A673 (cell line): ENCODE results near the gene NSMCE4A. TPM values are rescaled to one million over a fixed set of nuclear protein-coding genes. Genes with fewer than 3 reads are reported as not detected.

Experiments used
- BruUV-seq: library from RNA; stranded (reverse); fragments of 400-500 nt; replicated peaks from 2 replicates; lab custom pipeline; 2021; lab: Mats Ljungman, UMichigan
- CTCF ChIA-PET: fragments of 300-600 bp; sonication (Branson Sonifier 250); formaldehyde crosslinking; loops from one replicate; lab custom pipeline; 2022; ENCODE audit warnings: antibody characterized with exemption; lab: Charles Lee
- POLR2A ChIA-PET: fragments of 300-600 bp; sonication (Branson Sonifier 250); formaldehyde crosslinking; loops from one replicate; lab custom pipeline; 2022; ENCODE audit warnings: antibody characterized with exemption; ENCODE audit not compliant: low non-redundant PET; lab: Charles Lee
- DNase-seq: peaks from one replicate; pipeline ENCODE4 v3.0.0-alpha.2; 2015; ENCODE audit warnings: low spot score
- H3K27ac ChIP-seq: fragments of 200-600 bp; sonication (generic); 2 replicates; pipeline ENCODE4 v1.5.1; 2016; ENCODE audit warnings: mixed run types, low read depth, mild to moderate bottlenecking, mixed read lengths, antibody characterized with exemption, low read length; ENCODE audit not compliant: poor library complexity, severe bottlenecking
- H3K27me3 ChIP-seq: fragments of 200-600 bp; sonication (generic); replicated peaks from 2 replicates; pipeline ENCODE4 v1.6.1; 2017; ENCODE audit warnings: mixed run types, low read depth, mild to moderate bottlenecking, mixed read lengths, antibody characterized with exemption, low read length; ENCODE audit not compliant: insufficient read depth, poor library complexity
- H3K36me3 ChIP-seq: fragments of 200-600 bp; sonication (generic); 2 replicates; pipeline ENCODE4 v1.6.1; 2016; ENCODE audit warnings: mixed run types, mild to moderate bottlenecking, mixed read lengths, antibody characterized with exemption, low read length; ENCODE audit not compliant: insufficient read depth, poor library complexity, severe bottlenecking
- H3K4me1 ChIP-seq: fragments of 200-600 bp; sonication (generic); 2 replicates; pipeline ENCODE4 v1.6.1; 2017; ENCODE audit warnings: mixed run types, mild to moderate bottlenecking, mixed read lengths, antibody characterized with exemption, low read length; ENCODE audit not compliant: insufficient read depth, poor library complexity, severe bottlenecking
- H3K4me3 ChIP-seq: fragments of 200-600 bp; sonication (generic); 2 replicates; pipeline ENCODE4 v1.5.1; 2016; ENCODE audit warnings: low read depth, mixed run types, mild to moderate bottlenecking, mixed read lengths, low read length; ENCODE audit not compliant: poor library complexity, severe bottlenecking
- H3K9me3 ChIP-seq: fragments of 200-600 bp; sonication (generic); 2 replicates; pipeline ENCODE4 v1.6.1; 2016; ENCODE audit warnings: mixed run types, low read depth, mild to moderate bottlenecking, mixed read lengths, antibody characterized with exemption, low read length; ENCODE audit not compliant: poor library complexity, severe bottlenecking
- EZH2 ChIP-seq: fragments of 200-600 bp; sonication (generic); IDR thresholded peaks from 2 replicates; pipeline ENCODE4 v1.6.1; 2017; ENCODE audit warnings: borderline replicate concordance, low read depth, mild to moderate bottlenecking, mixed read lengths, antibody characterized with exemption, low read length; ENCODE audit not compliant: poor library complexity, severe bottlenecking
- intact Hi-C: fragments of 100-400 bp; cut with micrococcal nuclease; formaldehyde crosslinking; loops from one replicate; pipeline ENCODE4 v1.10.0; 2022; ENCODE audit not compliant: unreplicated experiment
- total RNA-seq: library from RNA; stranded (reverse); gene quantifications from 2 replicates; pipeline ENCODE4 v1.2.3, GENCODE V29; 2021
- TF ChIP-seq, protein P1 (sequence below): fragments of 300-800, 200-600 bp; sonication (generic); conservative IDR thresholded peaks from 2 replicates; pipeline ENCODE4 v1.5.1; 2017; ENCODE audit warnings: low read depth, mild to moderate bottlenecking, antibody characterized with exemption, low read length, moderate library complexity, mixed read lengths

The NSMCE4A gene
- total RNA-seq, 1 experiment from 2014 or later, result 71.7 TPM

- H3K36me3 ChIP-seq, result peaks cover 62% of the 10 kb centered on the region
- no peaks in the 10 kb centered on the region for H3K27me3 ChIP-seq
- POLR2A ChIA-PET, result no interaction called here
- no peaks in the 10 kb centered on the region for H3K4me1 ChIP-seq
- intact Hi-C loops, result no loop called here
- no peak for TF ChIP-seq EZH2
- TF ChIP-seq, protein P1, sequence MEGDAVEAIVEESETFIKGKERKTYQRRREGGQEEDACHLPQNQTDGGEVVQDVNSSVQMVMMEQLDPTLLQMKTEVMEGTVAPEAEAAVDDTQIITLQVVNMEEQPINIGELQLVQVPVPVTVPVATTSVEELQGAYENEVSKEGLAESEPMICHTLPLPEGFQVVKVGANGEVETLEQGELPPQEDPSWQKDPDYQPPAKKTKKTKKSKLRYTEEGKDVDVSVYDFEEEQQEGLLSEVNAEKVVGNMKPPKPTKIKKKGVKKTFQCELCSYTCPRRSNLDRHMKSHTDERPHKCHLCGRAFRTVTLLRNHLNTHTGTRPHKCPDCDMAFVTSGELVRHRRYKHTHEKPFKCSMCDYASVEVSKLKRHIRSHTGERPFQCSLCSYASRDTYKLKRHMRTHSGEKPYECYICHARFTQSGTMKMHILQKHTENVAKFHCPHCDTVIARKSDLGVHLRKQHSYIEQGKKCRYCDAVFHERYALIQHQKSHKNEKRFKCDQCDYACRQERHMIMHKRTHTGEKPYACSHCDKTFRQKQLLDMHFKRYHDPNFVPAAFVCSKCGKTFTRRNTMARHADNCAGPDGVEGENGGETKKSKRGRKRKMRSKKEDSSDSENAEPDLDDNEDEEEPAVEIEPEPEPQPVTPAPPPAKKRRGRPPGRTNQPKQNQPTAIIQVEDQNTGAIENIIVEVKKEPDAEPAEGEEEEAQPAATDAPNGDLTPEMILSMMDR, result no peak
- H3K4me3 ChIP-seq, result no peak overlapping the region
- no peak overlapping the region for H3K27ac ChIP-seq
- CTCF ChIA-PET, result no interaction called here
- no TSS peak for BruUV-seq
- no peaks in the 10 kb centered on the region for H3K9me3 ChIP-seq
- DNase-seq, result no peak
These were observed 9.0 kb downstream of the NSMCE4A start for GRCh38 chr10:121965996-121966395.

GRCh38 chr10:121961456-121961855 lies 13.6 kb downstream of the NSMCE4A start:
- no peak overlapping the region for H3K4me3 ChIP-seq
- H3K9me3 ChIP-seq, result no peaks in the 10 kb centered on the region
- no TSS peak for BruUV-seq
- ChIA-PET CTCF (no interaction called here), POLR2A (no interaction called here)
- no peaks in the 10 kb centered on the region for H3K4me1 ChIP-seq
- peaks cover 43% of the 10 kb centered on the region for H3K36me3 ChIP-seq
- H3K27ac ChIP-seq, result no peak overlapping the region
- TF ChIP-seq, protein P1, result no peak
- no peak for TF ChIP-seq EZH2
- no peaks in the 10 kb centered on the region for H3K27me3 ChIP-seq
- intact Hi-C loops, result no loop called here
- no peak for DNase-seq

DNA sequence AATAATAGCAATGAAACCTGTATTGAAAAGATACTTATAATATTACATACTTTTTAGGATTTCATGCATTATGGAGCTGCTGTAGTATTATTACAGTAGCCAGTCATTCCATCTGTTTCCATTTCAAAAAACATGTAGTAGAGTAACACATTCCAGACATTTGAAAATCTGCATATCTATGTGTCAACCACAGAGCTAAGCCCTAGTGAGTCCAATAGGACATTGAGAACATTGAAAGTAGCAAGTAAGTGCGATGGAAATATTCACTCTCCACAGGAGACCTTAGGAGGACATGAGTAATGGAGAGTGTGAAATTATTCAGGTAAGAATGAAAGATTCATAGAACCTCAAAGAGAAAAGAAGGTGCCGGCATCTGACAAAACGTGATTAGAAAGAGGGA lies 15.3 kb downstream of the NSMCE4A start:
- CTCF ChIA-PET, result no interaction called here
- POLR2A ChIA-PET, result no interaction called here
- H3K36me3 ChIP-seq, result peaks cover 28% of the 10 kb centered on the region
- TF ChIP-seq EZH2, result no peak
- TF ChIP-seq, protein P1, result no peak
- no peaks in the 10 kb centered on the region for H3K4me1 ChIP-seq
- no peak overlapping the region for H3K4me3 ChIP-seq
- DNase-seq, result no peak
- no peaks in the 10 kb centered on the region for H3K27me3 ChIP-seq
- no peak overlapping the region for H3K27ac ChIP-seq
- intact Hi-C loops, result no loop called here
- no peaks in the 10 kb centered on the region for H3K9me3 ChIP-seq
- BruUV-seq, result no TSS peak
